Body of pancreas (tissue), 4 donors: ENCODE measurements around the gene CCDC34. TPM values are rescaled to one million over a fixed set of nuclear protein-coding genes. Genes with fewer than 3 reads are reported as not detected.

Experiments
- ATAC-seq: fragments of 150-250 bp; one replicate; pipeline ENCODE4 v1.9.1; 2016
- DNase-seq, 4 donors: peaks; one replicate each; pipeline ENCODE4 v3.0.0-alpha.2; 2019
- H3K27ac ChIP-seq, 4 donors: fragments of 200-600 bp; sonication (generic); 1 replicate in 3 of 4; 2 replicates in 1 of 4; pipeline versions ENCODE4 v1.5.1 to v1.6.1; 2016 to 2019; ENCODE audit warnings: mild to moderate bottlenecking in 1 of 4, mixed read lengths in 1 of 4, moderate library complexity in 1 of 4
- H3K27me3 ChIP-seq, 2 donors: fragments of 200-600 bp; sonication (generic); one replicate each; pipeline ENCODE4 v1.6.0; 2016; ENCODE audit warnings: mild to moderate bottlenecking in 1 of 2
- H3K36me3 ChIP-seq, 2 donors: fragments of 200-600 bp; sonication (generic); replicated peaks in 1 of 2; 2 replicates each; pipeline ENCODE4 v1.5.1; 2016; ENCODE audit warnings: low read depth in 2 of 2; ENCODE audit not compliant: insufficient read depth in 1 of 2
- H3K4me1 ChIP-seq: fragments of 200-600 bp; sonication (generic); one replicate; pipeline ENCODE4 v1.6.0; 2016
- H3K4me3 ChIP-seq, 2 donors: fragments of 200-600 bp; sonication (generic); 1 replicate in 1 of 2; 2 replicates in 1 of 2; pipeline ENCODE4 v1.5.1; 2016 to 2019
- H3K9me3 ChIP-seq, 3 donors: fragments of 200-600 bp; sonication (generic); 1 replicate in 2 of 3; 2 replicates in 1 of 3; pipeline ENCODE4 v1.5.1; 2016
- POLR2A ChIP-seq, 3 donors: fragments of 450-650 bp; IDR thresholded peaks; one replicate each; pipeline ENCODE4 v1.6.1; 2016; ENCODE audit warnings: antibody characterized with exemption in 3 of 3, mild to moderate bottlenecking in 2 of 3
- WGBS, 2 donors: methylation state at CpG; one replicate each; pipeline ENCODE4 v1.1.5; 2017; 5-methylcytosine and 5-hydroxymethylcytosine counted together
- intact Hi-C: fragments of 100-400 bp; cut with DNase I; formaldehyde crosslinking; loops from one replicate; pipeline ENCODE4 v1.15.1; 2023
- total RNA-seq, 2 donors: library from RNA; depleted of rRNA; stranded (reverse); fragments of >200 nt; gene quantifications; one replicate each; pipeline ENCODE4 v1.1.0, GENCODE V29; 2016
- TF ChIP-seq, protein P1 (sequence below), 7 experiments: fragments of 450-650 bp in 4 of 7; fragments of 200-600 bp in 3 of 7; sonication (generic) in 3 of 7; IDR thresholded peaks; one replicate each; pipeline ENCODE4 v1.5.1; 2016 to 2019; ENCODE audit warnings: antibody characterized with exemption in 7 of 7

Gene CCDC34
- total RNA-seq, 2 donors from 2014 or later = 3.6 to 5.9 TPM

- WGBS, 2 donors = 52 to 60% methylated on average over 6 of the region's 6 CpGs
- Histone ChIP-seq H3K36me3 (no peaks in the 10 kb centered on the region), H3K27me3 (no peaks in the 10 kb centered on the region), H3K9me3 (no peaks in the 10 kb centered on the region), H3K27ac (peak overlapping the region in 2 of 4 donors; percentile 31 to 90), H3K4me3 (no peak overlapping the region), H3K4me1 (peaks cover 68% of the 10 kb centered on the region)
- no peak for DNase-seq
- TF ChIP-seq POLR2A (IDR thresholded peaks at IDR 0.05) = no peak
- TF ChIP-seq, protein P1, sequence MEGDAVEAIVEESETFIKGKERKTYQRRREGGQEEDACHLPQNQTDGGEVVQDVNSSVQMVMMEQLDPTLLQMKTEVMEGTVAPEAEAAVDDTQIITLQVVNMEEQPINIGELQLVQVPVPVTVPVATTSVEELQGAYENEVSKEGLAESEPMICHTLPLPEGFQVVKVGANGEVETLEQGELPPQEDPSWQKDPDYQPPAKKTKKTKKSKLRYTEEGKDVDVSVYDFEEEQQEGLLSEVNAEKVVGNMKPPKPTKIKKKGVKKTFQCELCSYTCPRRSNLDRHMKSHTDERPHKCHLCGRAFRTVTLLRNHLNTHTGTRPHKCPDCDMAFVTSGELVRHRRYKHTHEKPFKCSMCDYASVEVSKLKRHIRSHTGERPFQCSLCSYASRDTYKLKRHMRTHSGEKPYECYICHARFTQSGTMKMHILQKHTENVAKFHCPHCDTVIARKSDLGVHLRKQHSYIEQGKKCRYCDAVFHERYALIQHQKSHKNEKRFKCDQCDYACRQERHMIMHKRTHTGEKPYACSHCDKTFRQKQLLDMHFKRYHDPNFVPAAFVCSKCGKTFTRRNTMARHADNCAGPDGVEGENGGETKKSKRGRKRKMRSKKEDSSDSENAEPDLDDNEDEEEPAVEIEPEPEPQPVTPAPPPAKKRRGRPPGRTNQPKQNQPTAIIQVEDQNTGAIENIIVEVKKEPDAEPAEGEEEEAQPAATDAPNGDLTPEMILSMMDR (IDR thresholded peaks at IDR 0.05) = no peak
- intact Hi-C loops = no loop called here
- no peak for ATAC-seq
Observed at GRCh38 chr11:27390318-27391295, 27.6 kb upstream of the CCDC34 start.

DNA sequence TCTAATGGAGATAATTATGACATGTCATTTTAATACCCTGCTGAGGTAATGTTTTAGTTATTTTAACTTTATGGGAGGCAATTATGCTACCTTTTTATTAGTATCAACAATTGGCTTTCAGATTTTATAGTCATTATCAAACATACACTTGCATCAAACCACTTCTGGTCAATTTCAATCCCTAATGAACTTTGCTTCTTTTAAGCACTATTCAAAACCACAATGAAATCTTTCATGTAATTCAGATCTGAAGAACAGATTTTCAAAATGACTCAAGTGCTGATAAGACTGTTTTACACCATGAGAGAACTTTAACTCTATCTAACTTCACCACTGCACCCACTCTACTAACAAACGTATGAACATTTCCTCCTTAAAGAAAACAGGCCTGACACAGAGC lies 25.9 kb upstream of the CCDC34 start:
- no peak overlapping the region for H3K4me3 ChIP-seq
- no peaks in the 10 kb centered on the region for H3K27me3 ChIP-seq
- peaks cover 53% of the 10 kb centered on the region for H3K4me1 ChIP-seq
- no peak for TF ChIP-seq POLR2A (IDR thresholded peaks at IDR 0.05)
- TF ChIP-seq, protein P1 (IDR thresholded peaks at IDR 0.05) = no peak
- no peaks in the 10 kb centered on the region for H3K9me3 ChIP-seq
- 41 to 45% methylated on average over 1 of the region's 1 CpG for WGBS, 2 donors
- peaks cover 0 to 2% of the 10 kb centered on the region in 2 donors for H3K36me3 ChIP-seq
- intact Hi-C loops = no loop called here
- DNase-seq (no peak), ATAC-seq (no peak)
- peak overlapping the region in 2 of 4 donors; percentile 6 to 24 for H3K27ac ChIP-seq

- H3K36me3 ChIP-seq = peaks cover 0 to 2% of the 10 kb centered on the region in 2 donors
- intact Hi-C loops = no loop called here
- WGBS, 2 donors = 8 to 28% methylated on average over 2 of the region's 2 CpGs
- H3K27ac ChIP-seq = peak overlapping the region in 1 of 4 donors; percentile 5
- no peaks in the 10 kb centered on the region for H3K27me3 ChIP-seq
- TF ChIP-seq, protein P1 (IDR thresholded peaks at IDR 0.05) = no peak
- TF ChIP-seq POLR2A (IDR thresholded peaks at IDR 0.05) = no peak
- peaks cover 50% of the 10 kb centered on the region for H3K4me1 ChIP-seq
- H3K4me3 ChIP-seq = no peak overlapping the region
- no peaks in the 10 kb centered on the region for H3K9me3 ChIP-seq
- DNase-seq (no peak), ATAC-seq (no peak)
Observed at GRCh38 chr11:27388001-27388400, 25.0 kb upstream of the CCDC34 start.

DNA sequence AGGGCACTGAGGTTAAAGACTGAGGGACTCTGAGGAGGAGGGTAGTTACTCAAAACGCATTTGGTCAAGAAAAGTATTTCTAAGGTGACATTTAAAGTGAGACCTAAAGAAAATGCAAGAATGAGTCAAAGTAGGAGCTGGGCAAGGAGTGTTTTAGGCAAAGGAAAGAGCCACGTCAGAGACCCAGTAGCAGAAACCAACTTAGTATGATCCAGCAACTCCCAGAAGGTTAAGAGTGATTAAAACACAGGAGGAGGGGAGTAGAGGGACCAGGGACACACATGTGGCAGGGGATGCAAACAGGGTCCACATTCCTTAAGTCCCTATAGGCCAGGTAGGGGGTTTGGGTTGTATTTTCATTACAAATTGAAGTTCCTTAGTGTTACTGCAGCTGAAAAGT lies 24.3 kb upstream of the CCDC34 start:
- intact Hi-C loops = no loop called here
- Histone ChIP-seq H3K36me3 (peaks cover 0 to 2% of the 10 kb centered on the region in 2 donors), H3K9me3 (no peaks in the 10 kb centered on the region), H3K27me3 (no peaks in the 10 kb centered on the region), H3K4me3 (no peak overlapping the region), H3K27ac (peak overlapping the region in 1 of 4 donors; percentile 10), H3K4me1 (peaks cover 47% of the 10 kb centered on the region)
- 35 to 36% methylated on average over 2 of the region's 2 CpGs for WGBS, 2 donors
- ATAC-seq (no peak), DNase-seq (no peak)
- no peak for TF ChIP-seq POLR2A (IDR thresholded peaks at IDR 0.05)
- TF ChIP-seq, protein P1 (IDR thresholded peaks at IDR 0.05) = no peak
